Heart left ventricle (tissue), 16 donors: ENCODE results near the gene GPR152. TPM values are rescaled to one million over a fixed set of nuclear protein-coding genes. Genes with fewer than 3 reads are reported as not detected.
"Not testable (repeated sequence)": the region's sequence is repeated elsewhere in the genome, so short reads cannot be mapped to it uniquely, and the experiment has no call there.

Source experiments
- ATAC-seq, 4 donors: fragments of 200-7000 bp; cut with Tn5 transposase; one replicate each; pipeline ENCODE4 v1.9.1; 2020 to 2022; ENCODE audit warnings: moderate library complexity in 4 of 4, mild to moderate bottlenecking in 3 of 4, moderate number of reproducible peaks in 1 of 4
- DNase-seq, 5 donors: peaks; one replicate each; pipeline ENCODE4 v3.0.0-alpha.2; 2020
- H3K27ac ChIP-seq, 12 donors: fragments of 200-600 bp; sonication (generic) in 4 of 12; one replicate each; pipeline versions ENCODE4 v1.5.0 to v1.8.0; 2016 to 2022; ENCODE audit warnings: mild to moderate bottlenecking in 2 of 12
- H3K27me3 ChIP-seq, 9 donors: fragments of 200-600 bp; sonication (generic) in 2 of 9; one replicate each; pipeline versions ENCODE4 v1.5.1 to v1.8.0; 2016 to 2022; ENCODE audit warnings: mild to moderate bottlenecking in 3 of 9
- H3K36me3 ChIP-seq, 9 donors: fragments of 200-600 bp; sonication (generic) in 2 of 9; one replicate each; pipeline versions ENCODE4 v1.5.0 to v1.8.0; 2018 to 2022; ENCODE audit warnings: mild to moderate bottlenecking in 2 of 9
- H3K4me1 ChIP-seq, 12 donors: fragments of 200-600 bp; sonication (generic) in 4 of 12; one replicate each; pipeline versions ENCODE4 v1.5.0 to v1.8.0; 2016 to 2022; ENCODE audit warnings: mild to moderate bottlenecking in 3 of 12
- H3K4me3 ChIP-seq, 12 donors: fragments of 200-600 bp; sonication (generic) in 4 of 12; one replicate each; pipeline versions ENCODE4 v1.5.0 to v1.8.0; 2017 to 2022; ENCODE audit warnings: mild to moderate bottlenecking in 9 of 12, moderate library complexity in 4 of 12
- H3K9me3 ChIP-seq, 12 donors: fragments of 200-600 bp; sonication (generic) in 4 of 12; one replicate each; pipeline versions ENCODE4 v1.5.0 to v1.8.0; 2016 to 2022; ENCODE audit warnings: mild to moderate bottlenecking in 1 of 12
- POLR2A ChIP-seq, 2 donors: fragments of 450-650 bp; IDR thresholded peaks; one replicate each; pipeline ENCODE4 v1.6.1; 2017; ENCODE audit warnings: antibody characterized with exemption in 2 of 2, mild to moderate bottlenecking in 2 of 2, moderate library complexity in 2 of 2
- WGBS, 4 donors: extraction: QIAGEN DNeasy Blood & Tissue Kit in 2 of 4; methylation state at CpG; one replicate each; pipeline versions ENCODE4 v1.1.5 to v1.1.7; 2013 to 2018; 5-methylcytosine and 5-hydroxymethylcytosine counted together
- intact Hi-C, 10 donors: fragments of 100-400 bp; cut with DNase I; formaldehyde crosslinking; loops; one replicate each; pipeline versions ENCODE4 v1.11.1 to v1.14.2; 2022
- polyA plus RNA-seq, 2 donors: library from polyadenylated mRNA; stranded (reverse); fragments of 200-250 nt; gene quantifications; one replicate each; pipeline ENCODE4 v1.2.3, GENCODE V29; 2013
- total RNA-seq, 9 donors: library from RNA; depleted of rRNA in 2 of 9; stranded (reverse); fragments of >200 nt in 2 of 9; fragmentation: NEBNext Ultra II Directional in 3 of 9; extraction: Animal tissue kit (Norgen Biotek cat#: 25700) in 3 of 9; gene quantifications; one replicate each; pipeline versions ENCODE4 v1.1.0 to v1.2.4, GENCODE V29; 2016 to 2023
- TF ChIP-seq, protein P1 (sequence below), 12 donors: fragments of 200-600 bp; sonication (generic) in 4 of 12; IDR thresholded peaks; one replicate each; pipeline versions ENCODE4 v1.5.0 to v1.8.0; 2018 to 2022; ENCODE audit warnings: antibody characterized with exemption in 12 of 12, mild to moderate bottlenecking in 5 of 12
- donor health status: ischemic (EF 13 %, LVEDD 7.1; RV severe dilation, severe dysfunction).
- donor health status: healthy with polysubstance abuse.
- donor health status: DM: no; HTN: yes; CAD: no.
- donor health status: DM: no; HTN: no; CAD: no.
- donor health status: ischemic (EF 25% LVEDD 6.9; RV normal size, moderate dysfunction).
- donor health status: ischemic (EF 25% LVEDD 5.7; RV mildly dilated, moderate dysfunction).
- donor health status: healthy.
- donor health status: DM: yes; HTN: yes; CAD: no.
- donor health status: ischemic (EF 35%, LVEDD 5.7; RV mildly dilated, moderate dysfunction).
- donor health status: nonischemic (EF 11% LVEDD 7.7; RV severe dilation, severe dysfunction).
- donor health status: DM: yes; HTN: yes; CAD: no.
- donor health status: PGD.
- donor health status: ischemic (EF 29% LVEDD 5.4; RV normal size, mild dysfunction).
- donor health status: nonischemic (EF 23%, LVEDD 6.1; RV moderate dilation, normal function).

GPR152 gene
- total and polyA plus RNA-seq, 11 donors = not detected

DNA sequence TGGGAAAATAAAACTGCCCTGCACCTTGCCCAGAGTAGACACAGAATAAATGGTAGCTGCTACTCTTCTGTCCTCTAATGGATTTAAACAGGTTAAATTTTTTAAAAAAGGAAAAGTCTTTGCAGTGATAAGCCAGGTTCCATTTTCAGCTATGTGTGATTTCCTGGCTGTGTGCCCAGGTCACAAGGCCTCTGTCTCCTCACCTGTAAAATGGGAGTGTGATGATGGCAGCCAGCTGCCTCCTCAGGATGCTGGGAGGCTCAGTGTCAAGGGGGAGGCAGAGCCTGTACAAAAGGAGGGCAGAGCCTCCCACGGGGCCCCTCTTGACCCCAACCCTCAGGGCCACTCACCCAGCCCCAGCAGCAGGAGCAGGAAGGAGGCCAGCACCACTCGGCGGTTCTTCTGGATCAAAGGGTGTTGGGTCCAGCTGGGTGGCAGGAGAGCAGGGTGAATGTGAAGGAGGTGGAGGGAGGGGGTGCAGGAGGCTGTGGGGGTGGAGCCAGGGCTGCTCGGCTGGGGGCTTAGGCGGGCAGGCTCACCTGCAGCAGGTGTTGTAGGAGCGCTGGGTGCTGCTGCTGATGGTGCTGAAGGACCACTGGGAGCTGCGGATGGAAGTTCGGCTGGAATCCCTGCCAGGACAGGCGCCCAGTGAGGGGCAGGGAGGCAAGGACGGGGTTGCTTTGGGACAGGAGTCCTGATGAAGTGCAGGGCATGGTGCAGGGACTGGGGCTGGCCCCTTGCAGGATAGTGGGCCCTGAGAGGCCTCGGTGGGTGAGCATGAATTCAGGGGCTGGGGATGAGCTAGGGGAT, 14.6 kb upstream of the GPR152 start:
- Histone ChIP-seq H3K4me3 (peak overlapping the region in 1 of 12 donors; percentile 98), H3K4me1 (peaks cover 0 to 48% (median 27%) of the 10 kb centered on the region in 12 donors), H3K9me3 (no peaks in the 10 kb centered on the region), H3K36me3 (no peaks in the 10 kb centered on the region), H3K27me3 (no peaks in the 10 kb centered on the region), H3K27ac (peak overlapping the region in 1 of 12 donors; percentile 89)
- ATAC-seq = no peak
- intact Hi-C loops = loop anchor here in 7 of 10 donors (5.0 to 10.0 kb wide), 3 partner anchors 40 to 65 kb away; partner anchors contain the start of genes PPP1CA (in 7 of the 7), TBC1D10C (in 7 of the 7), CDK2AP2 (in 1 of the 7) and PITPNM1 (in 1 of the 7)
- 73 to 82% (median 77%) methylated on average over 10 to 11 of the region's 11 CpGs for WGBS, 4 donors
- TF ChIP-seq, protein P1, sequence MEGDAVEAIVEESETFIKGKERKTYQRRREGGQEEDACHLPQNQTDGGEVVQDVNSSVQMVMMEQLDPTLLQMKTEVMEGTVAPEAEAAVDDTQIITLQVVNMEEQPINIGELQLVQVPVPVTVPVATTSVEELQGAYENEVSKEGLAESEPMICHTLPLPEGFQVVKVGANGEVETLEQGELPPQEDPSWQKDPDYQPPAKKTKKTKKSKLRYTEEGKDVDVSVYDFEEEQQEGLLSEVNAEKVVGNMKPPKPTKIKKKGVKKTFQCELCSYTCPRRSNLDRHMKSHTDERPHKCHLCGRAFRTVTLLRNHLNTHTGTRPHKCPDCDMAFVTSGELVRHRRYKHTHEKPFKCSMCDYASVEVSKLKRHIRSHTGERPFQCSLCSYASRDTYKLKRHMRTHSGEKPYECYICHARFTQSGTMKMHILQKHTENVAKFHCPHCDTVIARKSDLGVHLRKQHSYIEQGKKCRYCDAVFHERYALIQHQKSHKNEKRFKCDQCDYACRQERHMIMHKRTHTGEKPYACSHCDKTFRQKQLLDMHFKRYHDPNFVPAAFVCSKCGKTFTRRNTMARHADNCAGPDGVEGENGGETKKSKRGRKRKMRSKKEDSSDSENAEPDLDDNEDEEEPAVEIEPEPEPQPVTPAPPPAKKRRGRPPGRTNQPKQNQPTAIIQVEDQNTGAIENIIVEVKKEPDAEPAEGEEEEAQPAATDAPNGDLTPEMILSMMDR (IDR thresholded peaks at IDR 0.05) = no peak
- no peak for TF ChIP-seq POLR2A (IDR thresholded peaks at IDR 0.05)
- no peak for DNase-seq

DNA sequence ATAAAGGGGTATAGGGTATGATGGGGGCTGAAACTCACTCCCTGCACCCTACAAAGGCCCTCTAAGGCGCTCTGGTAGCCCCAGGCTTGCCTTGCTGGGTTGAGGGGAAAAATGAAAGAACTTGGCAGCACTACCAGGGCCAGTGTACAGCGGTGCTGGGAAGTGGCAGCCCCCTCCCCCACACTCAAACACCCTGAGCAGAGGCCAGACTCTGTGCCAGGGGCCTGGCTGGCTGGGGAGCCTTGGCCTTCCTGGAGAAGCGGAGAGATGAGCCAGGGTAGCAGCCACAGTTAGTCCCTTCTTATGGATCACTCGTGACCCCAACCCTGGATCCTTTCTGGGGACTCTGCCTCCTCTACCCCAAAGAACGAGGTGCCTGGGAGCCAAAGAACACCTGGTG, 13.8 kb upstream of the GPR152 start:
- Histone ChIP-seq H3K27me3 (no peaks in the 10 kb centered on the region), H3K36me3 (no peaks in the 10 kb centered on the region), H3K27ac (peak overlapping the region in 1 of 12 donors; percentile 6), H3K9me3 (no peaks in the 10 kb centered on the region), H3K4me3 (no peak overlapping the region), H3K4me1 (peaks cover 0 to 48% (median 27%) of the 10 kb centered on the region in 12 donors)
- ATAC-seq = no peak
- no peak for TF ChIP-seq POLR2A (IDR thresholded peaks at IDR 0.05)
- TF ChIP-seq, protein P1 (IDR thresholded peaks at IDR 0.05) = no peak
- intact Hi-C loops = loop anchor here in 7 of 10 donors (5.0 to 10.0 kb wide), 3 partner anchors 41 to 64 kb away; partner anchors contain the start of genes PPP1CA (in 7 of the 7), TBC1D10C (in 7 of the 7), CDK2AP2 (in 1 of the 7) and PITPNM1 (in 1 of the 7)
- 76 to 82% (median 81%) methylated on average over 5 of the region's 5 CpGs for WGBS, 4 donors
- no peak for DNase-seq

DNA sequence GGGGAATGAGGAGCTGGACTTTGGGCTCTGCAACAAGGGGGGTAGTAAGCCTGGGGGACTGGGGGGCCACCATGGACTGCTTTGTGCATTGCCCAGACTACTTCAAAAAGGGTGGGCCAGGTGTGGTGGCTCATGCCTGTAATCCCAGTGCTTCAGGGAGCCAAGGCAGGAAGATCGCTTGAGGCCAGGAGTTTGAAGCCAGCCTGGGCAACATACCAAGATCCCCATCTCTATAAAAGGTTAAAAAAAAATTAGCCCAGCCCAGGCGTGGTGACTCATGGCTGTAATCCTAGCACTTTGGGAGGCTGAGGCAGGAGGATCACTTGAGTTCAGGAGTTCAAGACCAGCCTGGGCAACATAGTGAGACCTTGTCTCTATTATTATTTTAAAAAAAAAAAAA, 13.0 kb upstream of the GPR152 start:
- intact Hi-C loops = loop anchor here in 8 of 10 donors (1.0 to 10.0 kb wide), 4 partner anchors 42 to 63 kb away; partner anchors contain the start of genes PPP1CA (in 7 of the 8), TBC1D10C (in 7 of the 8), CDK2AP2 (in 1 of the 8) and PITPNM1 (in 1 of the 8)
- 56 to 82% (median 75%) methylated on average over 2 of the region's 2 CpGs for WGBS, 4 donors
- Histone ChIP-seq H3K27ac (peak overlapping the region in 8 of 12 donors; percentile 61 to 93 (median 87)), H3K4me1 (peaks cover 0 to 48% (median 27%) of the 10 kb centered on the region in 12 donors), H3K4me3 (peak overlapping the region in 1 of 12 donors; percentile 59)
- not testable (repeated sequence) for H3K27me3 ChIP-seq, H3K9me3 ChIP-seq, H3K36me3 ChIP-seq, ATAC-seq, DNase-seq

DNA sequence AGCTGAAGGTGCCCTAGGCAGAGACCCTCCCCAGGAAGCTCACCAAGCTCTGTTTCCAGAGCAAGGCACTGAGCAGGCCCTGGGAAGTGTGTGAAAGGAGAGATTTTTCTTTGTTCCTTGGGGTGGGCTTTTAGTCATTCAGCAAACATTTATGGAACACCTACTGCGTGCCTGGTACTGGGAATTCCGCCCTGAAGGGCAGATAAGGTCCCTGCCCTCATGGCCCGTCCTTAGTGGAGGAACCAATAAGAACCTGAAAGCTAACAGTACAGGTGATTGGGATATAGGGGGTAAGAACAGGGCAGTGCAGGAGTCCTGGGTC, 12.6 kb upstream of the GPR152 start:
- Histone ChIP-seq H3K4me1 (peaks cover 0 to 48% (median 27%) of the 10 kb centered on the region in 12 donors), H3K27ac (peak overlapping the region; percentile 61 to 93 (median 87)), H3K9me3 (no peaks in the 10 kb centered on the region), H3K4me3 (peak overlapping the region; percentile 31 to 66 (median 58)), H3K27me3 (no peaks in the 10 kb centered on the region), H3K36me3 (no peaks in the 10 kb centered on the region)
- WGBS, 4 donors = 35 to 47% (median 39%) methylated on average over 3 of the region's 3 CpGs
- TF ChIP-seq, protein P1 (IDR thresholded peaks at IDR 0.05) = no peak
- no peak for TF ChIP-seq POLR2A (IDR thresholded peaks at IDR 0.05)
- intact Hi-C loops = loop anchor here in 8 of 10 donors (1.0 to 10.0 kb wide), 4 partner anchors 42 to 63 kb away; partner anchors contain the start of genes PPP1CA (in 7 of the 8), TBC1D10C (in 7 of the 8), CDK2AP2 (in 1 of the 8) and PITPNM1 (in 1 of the 8)
- no peak for ATAC-seq
- no peak for DNase-seq
